ENCODE measurements around the gene SPHK1. TPM values are rescaled to one million over a fixed set of nuclear protein-coding genes. Genes with fewer than 3 reads are reported as not detected.

Gene SPHK1, protein sequence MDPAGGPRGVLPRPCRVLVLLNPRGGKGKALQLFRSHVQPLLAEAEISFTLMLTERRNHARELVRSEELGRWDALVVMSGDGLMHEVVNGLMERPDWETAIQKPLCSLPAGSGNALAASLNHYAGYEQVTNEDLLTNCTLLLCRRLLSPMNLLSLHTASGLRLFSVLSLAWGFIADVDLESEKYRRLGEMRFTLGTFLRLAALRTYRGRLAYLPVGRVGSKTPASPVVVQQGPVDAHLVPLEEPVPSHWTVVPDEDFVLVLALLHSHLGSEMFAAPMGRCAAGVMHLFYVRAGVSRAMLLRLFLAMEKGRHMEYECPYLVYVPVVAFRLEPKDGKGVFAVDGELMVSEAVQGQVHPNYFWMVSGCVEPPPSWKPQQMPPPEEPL
- total RNA-seq (10 to 100 TPM in 2 of 10 donors, 1 to 10 TPM in 8; 1.7 to 17.3 (median 3.2) TPM), polyA plus RNA-seq (10 to 100 TPM in 1 of 2 donors, 1 to 10 TPM in 1; 3.5 to 20.8 TPM)
- long read RNA-seq, donor 1, transcript SPHK1-210 (6 exons, 1,821 nt), result major isoform, 7 of 17 reads
- long read RNA-seq, donor 1, partial matches to known transcripts, result 1 of 17 reads
- long read RNA-seq, donor 1, other reads (novel, unspliced or antisense), result 4 of 17 reads
- long read RNA-seq, donor 2, partial matches to known transcripts, result 2 of 7 reads
- long read RNA-seq, donor 2, other reads (novel, unspliced or antisense), result 2 of 7 reads
- long read RNA-seq, donor 3, partial matches to known transcripts, result 10 of 31 reads
- long read RNA-seq, donor 3, other reads (novel, unspliced or antisense), result 14 of 31 reads

GRCh38 chr17:76384222-76384986 lies at the start of gene SPHK1:
TSS of gene SPHK1 (plus strand) at chr17:76384609. CDS start at chr17:76385645, 1,036 bp downstream.
- Histone ChIP-seq H3K4me1 (peaks cover 8 to 52% (median 40%) of the 10 kb centered on the region in 9 donors), H3K36me3 (peaks cover 0 to 12% (median 0%) of the 10 kb centered on the region in 9 donors), H3K27ac (peak within 1 kb of the TSS; percentile 54 to 98 (median 86)), H3K4me3 (peak within 1 kb of the TSS; percentile 54 to 84 (median 70)), H3K27me3 (peaks cover 0 to 11% (median 0%) of the 10 kb centered on the region in 7 donors), H3K9me3 (no peaks in the 10 kb centered on the region)
- 1% methylated on average over 81 to 118 of the region's 118 CpGs for WGBS, 2 donors
- peak; percentile 63 to 80 for DNase-seq
- TF ChIP-seq CTCF (IDR thresholded peaks at IDR 0.05), result no peak
- peak; percentile 65 to 92 (median 78) for ATAC-seq
- intact Hi-C loops (cut with DNase I), result no loop called here

GRCh38 chr17:76335716-76336381 lies 48.6 kb upstream of the SPHK1 start:
- Histone ChIP-seq H3K27ac (no peak overlapping the region), H3K36me3 (peaks cover 0 to 33% (median 7%) of the 10 kb centered on the region in 9 donors), H3K4me3 (no peak overlapping the region), H3K4me1 (peaks cover 0 to 15% (median 6%) of the 10 kb centered on the region in 9 donors), H3K27me3 (no peaks in the 10 kb centered on the region), H3K9me3 (no peaks in the 10 kb centered on the region)
- no peak for TF ChIP-seq CTCF (IDR thresholded peaks at IDR 0.05)
- DNase-seq (no peak), ATAC-seq (no peak)
- 98% methylated on average over 9 of the region's 9 CpGs for WGBS, 2 donors
- intact Hi-C loops (cut with DNase I), result no loop called here

DNA sequence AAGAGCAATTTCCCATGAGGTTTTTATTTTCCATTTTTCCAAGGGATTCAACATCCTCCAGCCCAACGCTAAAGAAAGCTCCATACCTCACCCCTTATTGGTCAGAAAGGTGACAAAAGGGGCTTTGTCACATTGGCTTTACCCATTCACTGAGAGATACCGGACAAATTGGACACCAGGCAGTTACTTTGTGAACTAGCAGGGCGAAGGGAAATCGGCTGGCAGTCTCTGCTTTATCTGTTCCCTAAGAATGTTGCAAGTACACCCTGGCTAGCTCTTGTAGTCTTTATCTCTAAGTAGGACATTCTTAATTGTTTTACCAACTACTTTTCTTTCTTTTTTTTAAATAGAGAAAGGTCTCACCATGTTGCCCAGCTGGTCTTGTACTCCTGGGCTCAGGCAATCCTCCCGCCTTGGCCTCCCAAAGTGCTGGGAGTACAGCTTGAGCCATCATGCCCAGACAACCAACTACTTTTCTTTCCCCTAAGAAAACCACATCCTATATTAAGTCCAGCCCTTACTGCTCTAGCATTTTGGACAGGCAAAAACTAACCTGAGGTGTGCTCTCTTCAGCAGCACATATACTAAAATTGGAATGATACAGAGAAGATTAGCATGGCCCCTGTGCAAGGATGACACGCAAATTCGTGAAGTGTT lies 47.5 kb upstream of the SPHK1 start:
- DNase-seq (no peak), ATAC-seq (no peak)
- H3K9me3 ChIP-seq, result no peaks in the 10 kb centered on the region
- H3K4me3 ChIP-seq, result no peak overlapping the region
- no peak overlapping the region for H3K27ac ChIP-seq
- WGBS, 2 donors, result 81 to 88% methylated on average over 7 of the region's 7 CpGs
- intact Hi-C loops (cut with DNase I), result no loop called here
- H3K4me1 ChIP-seq, result peaks cover 0 to 15% (median 6%) of the 10 kb centered on the region in 9 donors
- TF ChIP-seq CTCF (IDR thresholded peaks at IDR 0.05), result no peak
- H3K27me3 ChIP-seq, result no peaks in the 10 kb centered on the region
- peaks cover 0 to 33% (median 1%) of the 10 kb centered on the region in 9 donors for H3K36me3 ChIP-seq
